ENCODE measurements around the gene TELO2. TPM values are rescaled to one million over a fixed set of nuclear protein-coding genes. Genes with fewer than 3 reads are reported as not detected.

The TELO2 gene
- 15.1 and 16.6 TPM in 2 replicates for total RNA-seq (2014; rRNA removed; shearing (Covaris generic))

- DNase-seq (ENCODE audit: low read depth) = peak; percentile 67
Measured at GRCh38 chr16:1492923-1493745, at the start of gene TELO2. TSS of gene TELO2 (plus strand) at chr16:1493360. CDS start at chr16:1494282, 922 bp downstream.

GRCh38 chr16:1443403-1443973, 49.7 kb upstream of the TELO2 start:
- no peak for DNase-seq (ENCODE audit: low read depth)

- no peak for DNase-seq (ENCODE audit: low read depth)
Measured at GRCh38 chr16:1443980-1444729, 49.0 kb upstream of the TELO2 start, which contains the start of gene CCDC154. TSS of gene CCDC154 (minus strand) at chr16:1444556. CDS start at chr16:1444322, 234 bp downstream.

- DNase-seq (ENCODE audit: low read depth) = no peak
Measured at GRCh38 chr16:1444730-1445517, 48.2 kb upstream of the TELO2 start.

GRCh38 chr16:1445518-1446203, 47.5 kb upstream of the TELO2 start:
- DNase-seq (ENCODE audit: low read depth) = no peak

GRCh38 chr16:1446296-1447080, 46.7 kb upstream of the TELO2 start:
- DNase-seq (ENCODE audit: low read depth) = no peak

GRCh38 chr16:1447965-1448364, 45.2 kb upstream of the TELO2 start:
- DNase-seq (ENCODE audit: low read depth) = no peak

- DNase-seq (ENCODE audit: low read depth) = no peak
Measured at GRCh38 chr16:1448536-1449116, 44.5 kb upstream of the TELO2 start.

GRCh38 chr16:1449201-1449788, 43.9 kb upstream of the TELO2 start:
- no peak for DNase-seq (ENCODE audit: low read depth)

- no peak for DNase-seq (ENCODE audit: low read depth)
Measured at GRCh38 chr16:1450218-1450617, 42.9 kb upstream of the TELO2 start.

GRCh38 chr16:1450841-1451240, 42.3 kb upstream of the TELO2 start:
- no peak for DNase-seq (ENCODE audit: low read depth)

- DNase-seq (ENCODE audit: low read depth) = no peak
Measured at GRCh38 chr16:1451702-1452392, 41.3 kb upstream of the TELO2 start.

GRCh38 chr16:1452530-1452929, 40.6 kb upstream of the TELO2 start:
- no peak for DNase-seq (ENCODE audit: low read depth)

GRCh38 chr16:1453316-1453715, 39.8 kb upstream of the TELO2 start:
- DNase-seq (ENCODE audit: low read depth) = no peak

GRCh38 chr16:1454561-1454960, 38.6 kb upstream of the TELO2 start:
- DNase-seq (ENCODE audit: low read depth) = no peak

- DNase-seq (ENCODE audit: low read depth) = no peak
Measured at GRCh38 chr16:1455190-1456171, 37.7 kb upstream of the TELO2 start.

- no peak for DNase-seq (ENCODE audit: low read depth)
Measured at GRCh38 chr16:1456951-1457350, 36.2 kb upstream of the TELO2 start.

Data from M059J (cell line).